Measurements from ENCODE around the gene AKT1.
"Not testable (repeated sequence)": the region's sequence is repeated elsewhere in the genome, so short reads cannot be mapped to it uniquely, and the experiment has no call there.

Gene AKT1

DNA sequence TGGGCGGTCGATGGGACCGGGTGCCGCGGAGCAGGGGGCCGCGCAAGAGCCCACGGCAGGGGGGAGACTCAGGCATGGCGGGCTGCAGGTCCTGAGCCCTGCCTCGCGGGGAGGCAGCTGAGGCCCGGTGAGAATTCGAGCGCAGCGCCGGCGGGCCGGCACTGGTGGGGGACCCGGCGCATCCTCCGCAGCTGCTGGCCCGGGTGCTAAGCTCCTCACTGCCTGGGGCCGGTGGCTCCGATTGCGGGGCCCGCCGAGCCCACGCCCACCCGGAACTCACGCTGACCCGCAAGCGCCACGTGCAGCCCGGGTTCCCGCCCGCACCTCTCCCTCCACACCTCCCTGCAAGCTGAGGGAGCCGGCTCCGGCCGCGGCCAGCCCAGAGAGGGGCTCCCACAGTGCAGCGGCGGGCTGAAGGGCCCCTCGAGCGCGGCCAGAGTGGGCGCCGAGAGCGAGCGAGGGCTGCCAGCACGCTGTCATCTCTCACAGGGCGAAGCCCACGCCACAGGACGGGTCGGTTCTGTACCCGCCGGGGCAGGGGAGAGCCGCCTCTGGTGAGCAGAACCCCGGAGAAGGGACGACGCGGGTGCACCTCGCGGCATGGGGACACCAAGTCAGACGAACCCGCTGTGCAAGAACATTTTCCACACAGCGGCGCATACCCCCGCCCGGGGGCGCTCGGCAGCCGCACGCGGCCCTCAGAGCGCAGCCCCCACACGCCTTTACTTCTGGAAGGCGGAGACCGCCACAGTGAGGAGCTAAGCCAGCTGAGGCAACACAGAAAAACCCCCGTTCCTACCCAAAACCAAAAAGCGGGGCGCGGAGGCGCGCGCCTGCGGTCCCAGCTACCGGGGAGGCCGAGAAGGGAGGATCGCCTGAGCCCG is 43.8 kb downstream of the AKT1 start:
- no peak for DNase-seq

GRCh38 chr14:104750753-104751057 is 44.8 kb downstream of the AKT1 start:
- not testable (repeated sequence) for DNase-seq

DNA sequence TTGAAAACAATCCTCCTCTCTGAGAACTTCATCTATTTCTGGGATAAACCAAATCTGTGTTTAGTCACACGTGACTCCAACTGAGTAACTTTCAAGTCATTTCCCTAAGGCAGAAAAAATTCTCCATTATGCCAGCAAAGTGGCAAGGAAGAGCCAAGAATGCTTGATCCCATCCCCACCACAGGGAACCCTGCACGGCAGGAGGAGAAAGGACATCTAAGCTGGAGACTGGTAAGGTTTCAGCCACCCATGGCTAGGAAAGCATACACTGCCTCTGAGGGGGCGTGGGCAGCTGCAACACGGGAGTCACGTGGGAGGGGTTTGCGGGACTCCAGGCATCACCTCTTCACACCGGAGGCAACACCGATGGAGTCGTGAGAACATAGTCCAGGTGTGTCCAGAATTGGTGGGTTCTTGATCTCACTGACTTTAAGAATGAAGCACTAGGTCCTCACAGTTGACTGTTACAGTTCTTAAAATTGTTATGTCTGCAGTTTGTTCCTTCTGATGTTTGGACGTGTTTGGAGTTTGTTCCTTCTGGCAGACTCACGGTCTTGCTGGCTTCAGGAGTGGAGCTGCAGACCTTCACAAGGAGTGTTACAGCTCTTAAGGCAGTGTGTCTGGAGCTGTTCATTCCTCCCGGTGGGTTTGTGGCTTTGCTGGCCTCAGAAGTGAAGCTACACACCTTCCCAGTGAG is 45.3 kb downstream of the AKT1 start:
- no peak for DNase-seq

DNA sequence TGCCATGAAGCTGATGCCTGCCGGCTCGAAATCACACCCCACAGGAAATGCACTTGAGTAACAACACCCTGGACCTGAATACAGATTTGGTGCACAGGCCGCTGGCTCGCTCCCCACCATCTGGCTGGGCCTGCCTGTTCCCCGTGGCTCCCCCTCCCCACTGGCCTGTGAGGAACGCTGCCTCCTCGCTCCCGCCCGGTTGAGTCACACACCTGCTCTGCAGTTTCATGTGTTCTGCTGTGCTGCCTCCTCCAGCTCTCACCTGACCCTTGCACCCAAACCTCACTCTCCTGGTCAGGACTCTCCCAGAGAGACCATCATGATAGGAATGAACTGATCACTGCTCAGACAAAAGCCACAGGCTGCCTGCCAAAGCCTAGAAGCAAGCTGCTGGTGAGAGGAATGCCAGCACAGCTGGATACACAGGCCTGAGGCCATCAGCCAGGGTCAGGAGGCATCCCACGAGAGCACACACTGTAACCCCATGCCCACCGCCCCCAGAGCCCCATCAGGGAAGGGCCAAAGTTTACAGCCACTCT is 46.4 kb downstream of the AKT1 start:
- peak in 1 of 2 experiments; percentile 47 for DNase-seq

DNA sequence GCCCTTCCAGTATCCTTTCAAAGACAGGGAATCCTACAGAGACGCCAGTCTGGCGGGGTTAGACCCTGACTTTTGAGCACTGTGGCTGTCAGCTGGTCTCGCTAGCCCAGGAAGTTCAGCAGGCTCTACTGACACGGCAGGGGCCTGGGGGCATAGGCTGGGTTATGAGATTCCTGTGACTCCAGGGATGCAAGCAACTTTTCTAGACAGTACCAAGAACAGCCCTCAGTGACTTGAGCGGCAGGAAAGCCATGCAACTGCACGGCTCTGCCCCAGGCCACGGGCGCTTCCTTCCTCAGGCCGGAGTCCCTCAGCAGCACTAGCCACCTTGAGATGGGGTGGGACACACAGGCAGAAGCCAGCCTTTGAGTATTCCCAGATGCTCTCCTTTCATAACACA is 47.7 kb downstream of the AKT1 start:
- no peak for DNase-seq

DNA sequence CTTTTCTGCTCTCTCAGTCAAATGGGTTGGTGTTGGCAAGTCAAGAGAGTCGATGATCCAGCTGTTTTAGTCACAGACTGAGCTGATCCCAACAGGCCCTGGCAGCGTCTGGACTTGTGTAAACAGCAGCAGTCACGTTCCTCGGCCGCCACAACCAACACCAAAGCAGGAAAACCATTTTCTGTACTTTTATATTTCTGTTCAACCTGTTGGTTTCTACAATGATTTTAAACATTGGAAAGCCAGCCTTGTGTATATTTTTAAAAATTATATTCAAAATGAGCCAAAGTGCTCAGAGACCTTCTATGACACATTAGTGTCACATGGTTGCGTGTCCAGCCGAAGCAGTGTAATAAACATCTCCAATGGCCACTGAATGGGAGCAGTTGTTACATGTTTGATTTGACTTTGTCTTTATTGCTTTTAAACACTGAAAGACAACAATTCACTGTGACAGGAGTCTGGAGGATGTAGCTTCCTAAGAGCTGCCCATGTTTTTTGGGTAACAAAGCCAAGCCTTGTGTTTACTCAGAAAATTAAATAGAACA is 48.5 kb downstream of the AKT1 start:
- peak in 1 of 2 experiments; percentile 64 for DNase-seq

GRCh38 chr14:104746071-104746545 is 49.4 kb downstream of the AKT1 start:
- DNase-seq = no peak

DNA sequence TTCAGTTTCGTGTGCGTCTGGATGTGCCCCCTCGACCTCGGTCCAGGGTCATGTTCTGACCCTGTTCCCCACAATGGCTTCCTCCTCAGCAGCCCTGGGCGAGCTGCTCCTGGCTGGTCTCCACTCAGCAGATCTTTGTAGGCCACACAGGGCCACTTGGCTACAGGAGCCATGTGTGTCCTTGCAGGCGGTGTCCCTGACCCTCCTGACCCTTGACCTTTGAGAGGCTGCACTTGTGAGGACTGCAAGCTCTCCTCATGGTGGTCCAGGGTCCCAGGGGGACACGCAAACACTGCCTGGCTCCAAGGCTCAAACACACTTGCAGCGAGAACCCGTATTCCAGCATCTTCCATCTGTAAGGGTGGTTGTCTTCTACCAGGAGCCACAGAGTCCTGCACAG is 50.1 kb downstream of the AKT1 start:
- DNase-seq = no peak

- no peak for DNase-seq
Measured at GRCh38 chr14:104744484-104744883, 51.1 kb downstream of the AKT1 start.

DNA sequence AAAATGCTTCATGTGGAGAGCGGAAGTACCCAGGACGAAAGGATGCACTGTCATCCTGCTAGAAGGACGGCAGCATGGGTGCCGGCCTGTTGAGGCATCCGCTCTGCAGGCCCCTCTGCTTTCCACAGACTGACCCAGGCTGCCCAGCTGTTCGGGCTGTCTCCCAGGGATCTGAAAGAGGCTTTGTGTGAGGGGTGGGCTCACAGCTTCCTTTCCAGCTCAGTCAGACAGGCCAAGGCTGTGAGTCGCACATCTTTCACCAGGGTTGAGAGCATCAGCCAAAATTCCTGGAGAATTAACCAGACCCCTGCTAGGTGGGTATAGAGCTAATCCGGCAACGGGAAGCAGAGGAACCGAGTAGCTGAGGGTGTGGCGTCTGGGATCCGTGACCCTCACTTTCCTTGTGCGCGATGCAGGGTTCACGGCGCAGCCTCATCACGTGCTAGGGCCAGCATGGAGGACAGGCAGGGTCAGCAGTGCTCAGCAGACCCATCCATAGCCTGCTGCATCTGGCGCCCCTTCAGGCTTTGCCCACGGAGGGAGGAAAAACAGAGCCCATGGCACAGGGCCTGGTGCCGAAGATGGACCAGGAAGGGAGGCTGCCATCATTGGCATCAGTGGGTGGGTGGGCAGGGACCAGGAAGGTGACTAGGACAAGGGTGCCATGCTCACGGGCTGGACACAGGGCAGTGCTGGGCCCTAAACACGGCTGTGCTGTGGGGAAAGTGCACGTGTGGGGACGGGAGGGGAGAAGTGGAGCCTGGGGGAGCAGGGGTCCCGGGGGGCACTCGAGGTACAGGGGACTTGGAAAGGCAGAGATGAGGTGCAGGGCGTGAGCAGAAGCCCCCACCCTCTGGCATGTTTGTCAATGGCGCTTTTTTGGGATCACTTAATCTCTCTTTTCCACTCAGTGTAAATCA is 51.8 kb downstream of the AKT1 start:
- no peak for DNase-seq

DNA sequence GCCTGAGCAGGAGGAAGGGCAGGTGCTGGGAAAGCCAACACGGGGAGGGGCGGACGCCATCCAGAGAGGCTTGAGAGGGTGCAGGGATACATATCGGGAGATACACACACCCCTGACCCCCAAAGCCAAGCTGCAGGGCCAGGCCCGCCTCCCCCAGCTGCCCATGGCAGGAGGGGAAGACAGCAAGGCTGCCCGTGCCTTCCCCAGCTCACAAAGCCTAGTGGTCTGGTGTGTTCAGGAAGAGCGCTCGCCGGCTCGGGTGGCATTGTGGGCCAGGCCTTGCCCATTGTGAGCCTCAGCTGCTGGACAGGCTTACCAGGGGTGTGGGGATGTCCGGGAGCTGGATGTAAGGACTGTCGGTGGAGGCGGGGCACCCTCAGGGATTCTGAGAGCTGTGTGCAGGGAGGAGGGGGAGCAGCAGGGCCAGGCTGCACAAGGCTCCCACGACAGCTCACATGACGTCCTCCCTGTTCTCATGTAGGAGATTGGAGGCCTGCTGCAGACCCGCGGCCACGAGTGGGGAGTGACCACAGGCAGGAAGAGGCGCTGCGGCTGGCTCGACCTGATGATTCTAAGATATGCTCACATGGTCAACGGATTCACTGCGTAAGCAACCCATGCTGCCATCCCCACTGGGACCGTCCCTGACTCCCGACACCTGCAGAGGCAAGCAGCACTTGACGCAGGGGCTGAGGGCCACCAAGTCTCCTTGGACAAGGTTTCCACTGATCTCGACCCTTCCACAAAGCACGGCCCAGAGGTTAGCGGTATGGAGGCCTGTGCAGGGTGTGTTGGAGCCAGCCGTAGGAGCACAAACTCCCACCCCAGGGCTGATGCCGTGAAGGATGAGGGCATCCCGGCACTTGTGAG is 52.7 kb downstream of the AKT1 start:
- no peak for DNase-seq

DNA sequence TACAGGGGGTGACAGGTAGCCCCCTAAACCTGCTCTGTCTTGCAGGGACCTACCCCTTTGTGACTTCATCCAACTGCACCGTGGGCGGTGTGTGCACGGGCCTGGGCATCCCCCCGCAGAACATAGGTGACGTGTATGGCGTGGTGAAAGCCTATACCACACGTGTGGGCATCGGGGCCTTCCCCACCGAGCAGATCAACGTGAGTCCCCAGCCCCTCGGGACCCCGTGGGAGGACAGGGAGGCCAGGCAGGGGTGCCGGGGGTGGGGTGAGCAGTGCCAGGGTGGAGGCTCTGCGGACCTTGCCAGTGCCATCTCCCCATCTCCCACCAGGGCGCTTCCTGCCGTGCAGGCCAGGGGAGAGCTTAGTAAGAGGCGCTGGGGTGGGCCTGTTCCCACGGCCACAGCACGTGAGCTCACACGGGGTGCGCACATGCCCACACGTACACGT is 53.7 kb downstream of the AKT1 start:
- no peak for DNase-seq

DNA sequence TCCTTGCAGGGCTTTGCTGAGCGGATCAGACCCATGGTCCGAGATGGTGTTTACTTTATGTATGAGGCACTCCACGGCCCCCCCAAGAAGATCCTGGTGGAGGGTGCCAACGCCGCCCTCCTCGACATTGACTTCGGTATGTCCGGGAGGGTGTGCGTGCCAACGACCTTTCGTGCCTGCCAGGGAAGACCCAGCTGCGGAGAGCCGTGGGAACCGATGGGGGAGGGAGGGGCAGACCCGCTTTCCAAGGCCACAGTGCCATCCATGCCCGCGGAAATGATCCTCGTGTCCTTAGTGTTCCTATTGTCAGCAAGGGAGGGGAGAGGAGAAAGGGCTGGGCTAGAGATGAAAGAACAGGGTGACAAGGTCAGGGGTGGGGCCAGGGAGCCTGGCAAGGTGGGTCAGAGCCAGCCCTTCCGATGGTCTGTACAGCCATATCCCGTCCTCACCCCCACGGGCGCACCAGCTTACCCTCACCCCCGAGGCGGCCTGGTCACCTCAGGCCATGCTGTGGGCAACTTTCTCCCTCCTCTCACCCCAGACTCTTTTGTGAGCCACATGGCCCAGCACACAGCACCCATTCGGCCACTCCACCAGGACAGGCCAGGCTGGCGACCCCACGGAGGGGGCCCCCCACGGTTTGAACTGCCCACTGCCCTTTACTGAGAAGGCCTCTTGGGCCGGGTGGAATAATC is 54.3 kb downstream of the AKT1 start:
- no peak for DNase-seq

DNA sequence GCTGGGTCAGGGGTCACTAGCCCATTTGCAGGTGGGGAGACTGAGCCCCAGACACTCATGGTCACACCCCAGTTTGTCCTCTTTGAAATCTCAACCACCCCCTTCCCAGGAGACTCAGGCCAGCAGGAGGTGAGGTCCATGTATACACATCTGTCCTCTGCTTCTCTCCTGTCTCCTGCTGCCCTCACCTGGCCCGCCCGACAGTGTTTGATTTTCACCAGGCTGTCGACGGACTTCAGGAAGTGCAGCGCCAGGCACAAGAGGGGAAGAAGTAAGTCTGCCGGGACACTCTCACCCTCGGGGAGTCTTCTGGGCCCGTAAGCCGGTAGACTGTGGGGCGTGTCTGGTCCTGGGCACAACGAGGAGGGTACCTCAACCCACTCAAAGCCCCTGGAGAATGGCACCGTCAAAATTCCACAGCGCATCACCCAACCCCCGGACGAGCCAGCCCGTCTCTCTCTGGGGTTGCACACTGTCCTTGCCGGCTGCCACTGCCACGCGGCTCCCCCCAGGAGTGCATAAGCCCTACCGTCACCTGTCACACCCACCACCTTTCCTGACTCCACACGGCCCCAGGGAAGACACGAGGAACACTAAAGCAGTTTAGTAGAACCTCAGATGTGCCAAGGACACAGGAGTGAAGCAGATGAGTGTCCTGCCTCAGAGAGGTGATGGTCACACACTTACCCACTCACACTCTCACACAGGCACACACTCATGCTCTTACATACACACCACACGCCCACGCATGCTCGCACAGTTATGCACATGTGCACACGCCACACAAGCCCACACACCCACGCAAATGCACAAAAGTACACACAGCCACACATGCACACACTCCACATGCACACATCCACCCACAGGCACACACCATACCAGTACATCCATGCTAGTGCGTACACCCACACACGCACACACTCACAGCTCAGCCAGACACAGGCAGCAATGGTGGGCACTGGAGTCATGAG is 55.7 kb downstream of the AKT1 start:
- no peak for DNase-seq

GRCh38 chr14:104739026-104739425 is 56.5 kb downstream of the AKT1 start:
- no peak for DNase-seq

DNA sequence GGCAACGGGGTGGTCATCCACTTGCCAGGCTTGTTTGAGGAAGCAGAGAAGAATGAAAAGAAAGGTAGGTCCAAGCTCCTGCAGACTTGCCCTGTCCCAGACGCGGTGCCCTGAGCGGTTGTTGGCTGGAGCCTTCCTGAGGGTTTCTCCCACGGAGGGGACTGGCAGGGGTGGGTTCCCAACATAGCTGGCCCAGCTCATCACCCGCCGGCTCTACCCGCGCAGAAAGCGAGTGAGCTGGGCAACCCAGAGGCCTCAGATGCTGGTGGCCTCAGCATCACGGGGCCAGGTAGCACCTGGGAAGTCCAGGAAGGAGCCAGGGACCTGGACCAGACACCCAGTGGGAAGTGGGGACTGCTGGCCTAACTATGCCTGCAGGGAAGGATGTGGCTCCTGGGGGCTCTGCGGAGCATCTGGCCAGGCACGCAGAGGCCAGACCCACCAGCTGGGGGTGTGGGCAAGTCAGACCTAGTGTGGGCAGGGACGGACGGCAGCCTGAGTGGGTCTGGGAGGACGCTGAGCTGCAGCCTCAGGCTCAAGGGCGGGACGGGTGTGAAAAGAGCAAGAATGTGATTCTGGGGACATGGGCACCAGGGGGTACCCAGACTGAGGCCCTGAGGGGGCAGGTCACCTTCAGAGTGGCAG is 57.1 kb downstream of the AKT1 start:
- DNase-seq = no peak

DNA sequence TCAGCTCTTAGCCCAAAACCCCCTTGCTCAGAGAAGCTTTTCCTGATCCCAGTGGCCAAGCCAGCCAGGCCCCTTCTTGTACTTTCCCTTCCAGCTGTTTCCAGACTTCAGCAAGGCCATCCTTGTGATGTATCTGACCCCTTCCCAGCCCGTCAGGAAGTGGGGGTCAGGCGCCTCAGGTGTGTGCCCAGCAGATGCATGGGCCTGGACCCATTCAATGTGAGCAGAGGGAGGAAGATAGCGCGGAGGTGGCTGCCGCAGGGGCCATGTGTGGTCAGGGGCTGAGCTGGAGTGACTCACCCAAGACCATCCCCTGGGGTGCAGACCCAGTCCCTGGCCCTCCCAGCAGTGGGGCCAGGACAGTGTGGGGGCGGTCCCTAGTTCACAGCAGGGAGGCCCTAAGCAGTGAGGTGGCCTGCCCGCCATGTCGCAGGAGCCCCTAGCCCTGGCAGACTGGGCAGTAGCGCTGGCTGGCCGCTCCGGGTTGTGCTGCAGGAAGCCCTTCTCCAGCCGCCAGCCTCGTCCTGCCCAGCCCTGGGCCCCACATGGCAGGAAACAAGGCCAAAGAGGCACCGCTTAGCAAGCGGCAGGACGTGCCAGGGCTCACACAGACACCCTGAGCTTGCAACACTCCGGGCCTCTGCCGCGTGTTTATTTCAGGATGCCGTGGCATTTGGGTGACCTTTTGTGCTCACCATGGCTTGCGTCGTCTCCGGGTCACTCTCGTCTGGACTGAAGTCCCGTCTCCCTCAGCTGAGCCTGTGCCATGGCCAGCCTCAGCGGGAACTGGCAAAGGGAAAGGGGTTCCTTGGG is 59.5 kb downstream of the AKT1 start:
- no peak for DNase-seq

Data from NCI-H2081 (cell line).